HG03442 (cell line): Measurements from ENCODE around the gene ZEB1.

Experiments
- ATAC-seq: cut with Tn5 transposase; IDR thresholded peaks from one replicate; pipeline ENCODE4 v1.9.1; 2021; ENCODE audit warnings: mild to moderate bottlenecking, moderate library complexity; ENCODE audit not compliant: unreplicated experiment

The ZEB1 gene

GRCh38 chr10:31578951-31579350, 259.9 kb downstream of the ZEB1 start:
- no peak for ATAC-seq
